Fibroblast of the aortic adventitia (primary cell): ENCODE data around the gene PRRX2. TPM values are rescaled to one million over a fixed set of nuclear protein-coding genes. Genes with fewer than 3 reads are reported as not detected.
"Not testable (repeated sequence)": the region's sequence is repeated elsewhere in the genome, so short reads cannot be mapped to it uniquely, and the experiment has no call there.

ENCODE experiments used
- DNase-seq: peaks from one replicate; pipeline ENCODE4 v3.0.0-alpha.2; 2010; ENCODE audit warnings: low read depth
- H3K4me3 ChIP-seq: 2 replicates; pipeline ENCODE4 v1.5.1; 2011; ENCODE audit warnings: low read depth, mild to moderate bottlenecking, control low read depth, low read length, moderate library complexity
- total RNA-seq: library from RNA; depleted of rRNA; stranded (reverse); fragments of >200 nt; gene quantifications from 2 replicates; pipeline ENCODE4 v1.2.3, GENCODE V29; 2012; ENCODE audit warnings: low replicate concordance
- TF ChIP-seq, protein P1 (sequence below): IDR thresholded peaks from 2 replicates; pipeline ENCODE4 v1.5.1; 2011; ENCODE audit warnings: mild to moderate bottlenecking, low read length, control low read depth, inconsistent platforms; ENCODE audit not compliant: insufficient read depth

PRRX2 gene
- total RNA-seq, 1 donor, result 36.1 TPM

DNA sequence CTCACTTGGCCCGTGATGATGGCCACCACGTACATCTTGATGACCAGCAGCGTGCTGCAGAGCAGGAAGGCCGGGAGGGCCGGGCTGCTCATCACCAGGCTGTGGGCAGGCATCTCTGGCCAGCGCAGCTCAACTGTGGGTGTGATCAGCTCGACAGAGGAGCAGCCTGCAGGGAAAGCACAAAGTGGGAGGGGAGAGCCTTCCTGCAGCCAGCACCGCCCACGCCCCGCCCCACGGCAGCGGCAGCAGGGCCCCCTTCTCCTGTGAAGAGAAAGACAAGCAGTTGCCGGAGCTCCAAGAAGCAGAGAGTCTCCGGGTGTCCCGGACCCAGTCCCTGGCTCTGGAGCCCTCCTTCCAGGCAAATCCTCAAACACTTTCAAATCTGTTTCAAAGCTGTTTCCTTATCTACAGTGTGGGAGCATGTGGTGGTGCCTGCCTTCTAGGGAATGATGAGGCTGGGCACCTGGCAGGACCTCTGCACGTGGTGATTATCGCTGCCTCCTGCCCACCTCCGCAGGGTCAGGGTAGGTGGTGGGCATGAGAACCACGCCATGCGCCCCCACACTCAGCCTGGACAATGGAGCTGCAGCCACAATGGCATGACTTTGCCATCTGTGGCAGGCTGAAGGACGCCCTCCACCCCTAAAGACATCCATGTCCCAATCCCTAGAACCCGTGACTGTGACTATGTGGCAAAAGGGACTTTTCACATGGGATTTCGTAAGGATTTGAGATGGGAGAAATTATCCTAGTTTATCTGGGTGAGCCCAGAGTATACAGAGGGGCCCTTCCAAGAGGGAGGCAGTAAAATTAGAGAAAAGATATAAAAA, 87.7 kb downstream of the PRRX2 start, which contains the start of gene PTGES:
PTGES (minus strand) TSS at position 143 of the 830 bp plus-strand sequence; CDS start at position 113, 30 bp downstream.
- DNase-seq, result peak; percentile 75

DNA sequence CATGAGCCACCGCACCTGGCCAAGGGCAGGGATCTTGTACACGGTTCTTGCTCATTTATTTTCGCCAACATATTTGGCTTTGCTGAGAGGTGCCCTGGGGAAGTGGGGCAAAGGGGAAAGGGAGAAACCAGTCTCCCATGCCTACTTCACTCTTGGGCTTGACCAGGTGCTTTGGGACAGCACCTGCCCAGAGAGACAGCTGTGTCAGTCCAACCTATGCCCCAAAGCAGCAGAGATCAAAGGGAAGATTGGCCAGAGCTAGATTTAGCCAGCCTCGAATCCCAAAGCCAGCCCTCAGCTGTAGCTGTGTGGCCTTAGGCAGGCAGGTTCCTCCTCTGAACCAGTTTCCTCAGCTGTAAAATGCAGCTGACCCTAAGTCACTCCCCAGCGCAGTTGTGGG, 89.7 kb downstream of the PRRX2 start:
- H3K4me3 ChIP-seq, result no peak overlapping the region
- no peak for DNase-seq
- TF ChIP-seq, protein P1, sequence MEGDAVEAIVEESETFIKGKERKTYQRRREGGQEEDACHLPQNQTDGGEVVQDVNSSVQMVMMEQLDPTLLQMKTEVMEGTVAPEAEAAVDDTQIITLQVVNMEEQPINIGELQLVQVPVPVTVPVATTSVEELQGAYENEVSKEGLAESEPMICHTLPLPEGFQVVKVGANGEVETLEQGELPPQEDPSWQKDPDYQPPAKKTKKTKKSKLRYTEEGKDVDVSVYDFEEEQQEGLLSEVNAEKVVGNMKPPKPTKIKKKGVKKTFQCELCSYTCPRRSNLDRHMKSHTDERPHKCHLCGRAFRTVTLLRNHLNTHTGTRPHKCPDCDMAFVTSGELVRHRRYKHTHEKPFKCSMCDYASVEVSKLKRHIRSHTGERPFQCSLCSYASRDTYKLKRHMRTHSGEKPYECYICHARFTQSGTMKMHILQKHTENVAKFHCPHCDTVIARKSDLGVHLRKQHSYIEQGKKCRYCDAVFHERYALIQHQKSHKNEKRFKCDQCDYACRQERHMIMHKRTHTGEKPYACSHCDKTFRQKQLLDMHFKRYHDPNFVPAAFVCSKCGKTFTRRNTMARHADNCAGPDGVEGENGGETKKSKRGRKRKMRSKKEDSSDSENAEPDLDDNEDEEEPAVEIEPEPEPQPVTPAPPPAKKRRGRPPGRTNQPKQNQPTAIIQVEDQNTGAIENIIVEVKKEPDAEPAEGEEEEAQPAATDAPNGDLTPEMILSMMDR, result no peak

More for the DNA sequence above, 87.7 kb downstream of the PRRX2 start, which contains the start of gene PTGES:
- H3K4me3 ChIP-seq, result peak within 1 kb of the TSS; percentile 63
- TF ChIP-seq, protein P1, result no peak

DNA sequence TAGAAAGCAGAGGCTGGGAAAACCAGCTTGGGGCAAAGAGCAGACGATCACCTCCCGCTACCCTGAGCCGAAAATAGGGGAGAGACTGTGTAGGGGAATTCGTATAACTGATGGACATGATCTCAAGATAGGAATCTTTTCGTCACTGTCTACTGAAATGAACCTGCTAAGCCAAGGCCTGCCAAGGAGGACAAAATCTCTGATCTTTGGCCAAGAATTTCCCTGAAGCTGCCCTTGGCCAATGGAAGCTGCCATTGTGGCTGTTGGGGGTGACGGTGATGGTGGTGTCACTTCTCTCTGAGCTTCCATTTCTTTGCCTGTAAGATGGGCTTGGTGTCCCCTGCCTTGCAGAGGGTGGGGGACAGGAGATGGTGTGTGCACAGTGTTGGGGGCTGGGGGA, 90.7 kb downstream of the PRRX2 start:
- TF ChIP-seq, protein P1, result no peak
- no peak for DNase-seq
- no peak overlapping the region for H3K4me3 ChIP-seq

DNA sequence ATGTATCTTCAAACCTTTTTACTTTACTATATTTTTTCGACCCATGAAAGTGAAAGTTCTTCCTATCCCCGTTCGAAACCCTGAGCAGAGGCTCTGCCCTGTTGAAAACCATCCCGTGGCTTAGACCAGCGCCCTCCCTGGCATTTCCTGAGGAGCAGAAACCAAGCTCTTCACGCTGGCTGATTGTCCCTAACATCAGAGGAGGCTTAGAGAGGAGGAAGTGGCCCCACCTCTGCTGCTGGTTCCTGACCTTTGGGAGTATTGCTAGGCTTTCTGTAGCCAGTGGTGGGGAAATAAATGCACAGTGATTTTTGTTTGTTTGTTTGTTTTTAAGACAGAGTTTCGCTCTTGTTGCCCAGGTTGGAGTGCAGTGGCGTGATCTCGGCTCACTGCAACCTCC, 91.6 kb downstream of the PRRX2 start:
- TF ChIP-seq, protein P1, result no peak
- no peak for DNase-seq

DNA sequence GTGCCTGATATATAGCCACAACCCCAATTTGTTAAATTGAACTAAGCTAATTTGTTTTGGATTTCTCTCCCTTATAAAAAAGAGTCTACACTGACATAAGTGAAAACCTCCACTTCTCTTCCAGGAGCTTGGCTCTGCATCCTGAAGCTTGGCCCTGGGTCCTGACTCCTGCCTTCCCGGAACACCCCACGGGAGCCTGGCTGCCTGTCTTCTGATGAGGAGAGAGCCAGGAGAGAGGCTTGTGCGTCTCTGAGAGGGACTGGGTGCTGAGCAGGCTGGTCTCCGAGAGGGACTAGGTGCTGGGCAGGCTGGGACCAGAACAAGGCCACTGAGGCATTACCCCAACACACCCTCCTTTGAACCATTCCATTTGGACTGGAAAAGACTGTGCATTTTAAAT, 93.9 kb downstream of the PRRX2 start:
- DNase-seq, result no peak
- TF ChIP-seq, protein P1, result no peak
- no peak overlapping the region for H3K4me3 ChIP-seq

More for the DNA sequence above, 91.6 kb downstream of the PRRX2 start:
- H3K4me3 ChIP-seq, result no peak overlapping the region

DNA sequence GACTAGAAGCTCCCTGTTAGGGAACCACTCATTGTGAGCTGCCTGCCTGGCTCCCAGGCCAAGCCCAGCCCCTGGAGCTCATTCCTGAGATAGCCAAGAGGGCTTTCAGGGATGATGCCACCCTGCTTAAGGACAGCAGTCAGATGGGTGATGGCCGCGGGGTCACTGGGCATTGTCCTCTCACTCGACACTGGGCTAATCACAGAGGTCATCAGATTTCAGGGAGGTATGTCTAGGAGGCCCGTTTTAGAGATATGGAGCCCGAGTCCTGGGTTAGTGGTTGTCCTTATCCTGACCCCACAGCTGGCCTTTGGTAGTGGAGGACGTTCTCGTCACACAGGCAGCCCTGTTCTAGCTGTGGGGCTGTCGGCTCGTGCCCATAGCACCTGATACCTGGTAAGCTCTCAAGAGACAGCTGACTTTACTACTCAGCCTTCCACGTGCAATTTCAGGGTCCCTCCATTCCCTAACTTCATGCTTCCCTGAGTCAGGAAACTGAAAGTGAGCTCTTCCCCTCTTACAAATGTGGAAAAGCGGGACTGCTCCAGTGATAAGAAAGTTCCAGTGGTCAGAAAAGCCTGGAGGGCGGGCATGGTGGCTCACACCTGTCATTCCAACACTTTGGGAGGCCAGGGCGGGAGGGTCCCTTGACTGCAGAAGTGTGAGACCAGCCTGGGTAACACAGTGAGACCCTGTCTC, 94.5 kb downstream of the PRRX2 start:
- TF ChIP-seq, protein P1, result no peak
- no peak overlapping the region for H3K4me3 ChIP-seq
- no peak for DNase-seq

DNA sequence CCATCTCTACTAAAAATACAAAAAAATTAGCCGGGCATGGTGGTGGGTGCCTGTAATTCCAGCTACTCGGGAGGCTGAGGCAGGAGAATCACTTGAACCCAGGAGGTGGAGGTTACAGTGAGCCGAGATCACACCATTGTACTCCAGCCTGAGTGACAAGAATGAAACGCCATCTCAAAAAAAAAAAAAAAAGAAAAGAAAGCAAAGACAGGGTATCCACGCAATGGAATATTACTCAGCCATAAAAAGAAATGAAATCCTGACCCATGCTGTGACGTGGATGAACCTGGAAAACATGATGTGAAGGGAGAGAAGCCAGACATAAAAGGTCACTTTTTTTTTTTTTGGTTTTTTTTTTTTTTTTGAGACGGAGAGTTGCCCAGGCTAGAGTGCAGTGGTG, 95.3 kb downstream of the PRRX2 start:
- not testable (repeated sequence) for H3K4me3 ChIP-seq, DNase-seq
